Stomach (tissue), 9 donors: ENCODE data around the gene CERS4. TPM values are rescaled to one million over a fixed set of nuclear protein-coding genes. Genes with fewer than 3 reads are reported as not detected.

Source experiments
- DNase-seq, 2 donors: peaks; one replicate each; pipeline versions ENCODE4 v3.0.0 to v3.0.0-alpha.2; 2013 to 2019
- H3K27ac ChIP-seq, 5 donors: fragments of 200-600 bp in 4 of 5; sonication (generic) in 4 of 5; one replicate each; pipeline ENCODE4 v1.5.1; 2013 to 2019; ENCODE audit warnings: mild to moderate bottlenecking in 1 of 5, moderate library complexity in 1 of 5
- H3K27me3 ChIP-seq, 3 donors: fragments of 200-600 bp; sonication (generic); one replicate each; pipeline ENCODE4 v1.5.1; 2017 to 2019; ENCODE audit warnings: mixed run types in 1 of 3
- H3K36me3 ChIP-seq, 4 donors: fragments of 200-600 bp; sonication (generic); 1 replicate in 3 of 4; 2 replicates in 1 of 4; pipeline ENCODE4 v1.5.1; 2016 to 2019
- H3K4me1 ChIP-seq, 4 donors: fragments of 200-600 bp; sonication (generic); one replicate each; pipeline ENCODE4 v1.5.1; 2016 to 2019
- H3K4me3 ChIP-seq, 4 donors: fragments of 200-600 bp; sonication (generic) in 3 of 4; one replicate each; pipeline ENCODE4 v1.5.1; 2016 to 2019; ENCODE audit warnings: mild to moderate bottlenecking in 1 of 4
- H3K9me3 ChIP-seq, 4 donors: fragments of 200-600 bp; sonication (generic); one replicate each; pipeline ENCODE4 v1.5.1; 2016 to 2019
- CTCF ChIP-seq, 7 experiments: fragments of 450-650 bp in 4 of 7; fragments of 200-600 bp in 3 of 7; sonication (generic) in 3 of 7; IDR thresholded peaks; one replicate each; pipeline ENCODE4 v1.5.1; 2016 to 2019; ENCODE audit warnings: antibody characterized with exemption in 7 of 7, control low read depth in 2 of 7, mild to moderate bottlenecking in 1 of 7
- EP300 ChIP-seq: sonication (generic); formaldehyde crosslinking; IDR thresholded peaks from one replicate; pipeline ENCODE4 v1.6.1; 2017; ENCODE audit warnings: antibody characterized with exemption
- POLR2A ChIP-seq, 4 donors: fragments of 450-650 bp; IDR thresholded peaks; one replicate each; pipeline ENCODE4 v1.6.1; 2016; ENCODE audit warnings: antibody characterized with exemption in 4 of 4, control low read depth in 2 of 4, mild to moderate bottlenecking in 1 of 4, moderate library complexity in 1 of 4
- POLR2AphosphoS5 ChIP-seq, 3 donors: sonication (generic); formaldehyde crosslinking; IDR thresholded peaks; one replicate each; pipeline ENCODE4 v1.6.1; 2016; ENCODE audit warnings: antibody characterized with exemption in 3 of 3
- WGBS, 5 donors: extraction: QIAGEN DNeasy Blood & Tissue Kit in 3 of 5; methylation state at CpG; one replicate each; pipeline versions ENCODE4 v1.1.5 to v1.1.7; 2013 to 2018; 5-methylcytosine and 5-hydroxymethylcytosine counted together
- intact Hi-C: fragments of 100-400 bp; cut with DNase I; formaldehyde crosslinking; loops from one replicate; pipeline ENCODE4 v1.15.1; 2023; ENCODE audit warnings: low total_unique reads
- polyA plus RNA-seq, 3 donors: library from polyadenylated mRNA; stranded (reverse); fragments of 200-250 nt; gene quantifications; one replicate each; pipeline ENCODE4 v1.2.3, GENCODE V29; 2013
- total RNA-seq, 5 donors: library from RNA; depleted of rRNA; stranded (reverse); fragments of >200 nt; gene quantifications; one replicate each; pipeline versions ENCODE4 v1.1.0 to v1.2.3, GENCODE V29; 2014 to 2016
- donor health status: healthy with polysubstance abuse.
- donor health status: Bipolar disorder and iron deficiency.
- donor health status: healthy.

CERS4 gene
- total and polyA plus RNA-seq, 8 donors = 1.7 to 124 (median 34.7) TPM

GRCh38 chr19:8254286-8255001 lies 45.3 kb downstream of the CERS4 start:
- Histone ChIP-seq H3K4me3 (no peak overlapping the region), H3K27me3 (no peaks in the 10 kb centered on the region), H3K9me3 (no peaks in the 10 kb centered on the region), H3K36me3 (peaks cover 20 to 52% (median 44%) of the 10 kb centered on the region in 4 donors), H3K4me1 (peaks cover 7 to 24% (median 19%) of the 10 kb centered on the region in 4 donors), H3K27ac (no peak overlapping the region)
- WGBS, 5 donors = 83 to 85% (median 85%) methylated on average over 10 to 11 of the region's 11 CpGs
- DNase-seq = no peak
- TF ChIP-seq CTCF (IDR thresholded peaks at IDR 0.05) = no peak
- no peak for TF ChIP-seq EP300
- TF ChIP-seq POLR2AphosphoS5 (IDR thresholded peaks at IDR 0.05) = no peak
- TF ChIP-seq POLR2A (IDR thresholded peaks at IDR 0.05) = no peak
- intact Hi-C loops = loop anchor here (5.0 to 10.0 kb wide), 2 partner anchors 97 to 290 kb away; no protein-coding TSS in a partner anchor

- 83 to 92% (median 87%) methylated on average over 10 to 18 of the region's 18 CpGs for WGBS, 5 donors
- Histone ChIP-seq H3K4me3 (no peak overlapping the region), H3K27me3 (no peaks in the 10 kb centered on the region), H3K36me3 (peaks cover 23 to 60% (median 45%) of the 10 kb centered on the region in 4 donors), H3K27ac (no peak overlapping the region), H3K9me3 (no peaks in the 10 kb centered on the region), H3K4me1 (peaks cover 7 to 23% (median 17%) of the 10 kb centered on the region in 4 donors)
- no peak for DNase-seq
- intact Hi-C loops = loop anchor here (10.0 kb wide), 1 partner anchor 291 kb away; no protein-coding TSS in a partner anchor
- no peak for TF ChIP-seq EP300
- no peak for TF ChIP-seq POLR2AphosphoS5 (IDR thresholded peaks at IDR 0.05)
- no peak for TF ChIP-seq POLR2A (IDR thresholded peaks at IDR 0.05)
- no peak for TF ChIP-seq CTCF (IDR thresholded peaks at IDR 0.05)
Observed at GRCh38 chr19:8255426-8256125, 46.4 kb downstream of the CERS4 start.

- no peak for TF ChIP-seq CTCF (IDR thresholded peaks at IDR 0.05)
- no peak for TF ChIP-seq POLR2AphosphoS5 (IDR thresholded peaks at IDR 0.05)
- TF ChIP-seq EP300 = no peak
- no peak for TF ChIP-seq POLR2A (IDR thresholded peaks at IDR 0.05)
- Histone ChIP-seq H3K27ac (no peak overlapping the region), H3K27me3 (no peaks in the 10 kb centered on the region), H3K9me3 (no peaks in the 10 kb centered on the region), H3K4me1 (peaks cover 0 to 14% (median 12%) of the 10 kb centered on the region in 4 donors), H3K36me3 (peaks cover 23 to 65% (median 46%) of the 10 kb centered on the region in 4 donors), H3K4me3 (no peak overlapping the region)
- WGBS, 5 donors = 92 to 97% (median 94%) methylated on average over 12 to 15 of the region's 15 CpGs
- intact Hi-C loops = loop anchor here (10.0 kb wide), 1 partner anchor 292 kb away; no protein-coding TSS in a partner anchor
- DNase-seq = no peak
Observed at GRCh38 chr19:8256276-8257051, 47.3 kb downstream of the CERS4 start.

- H3K27me3 ChIP-seq = no peaks in the 10 kb centered on the region
- TF ChIP-seq CTCF (IDR thresholded peaks at IDR 0.05) (no peak), EP300 (no peak), POLR2AphosphoS5 (IDR thresholded peaks at IDR 0.05) (no peak), POLR2A (IDR thresholded peaks at IDR 0.05) (no peak)
- no peaks in the 10 kb centered on the region for H3K9me3 ChIP-seq
- H3K4me1 ChIP-seq = peaks cover 0 to 8% (median 7%) of the 10 kb centered on the region in 4 donors
- WGBS, 5 donors = 59 to 67% (median 64%) methylated on average over 5 of the region's 5 CpGs
- intact Hi-C loops = loop anchor here (10.0 kb wide), 1 partner anchor 292 kb away; no protein-coding TSS in a partner anchor
- H3K4me3 ChIP-seq = no peak overlapping the region
- H3K27ac ChIP-seq = no peak overlapping the region
- peak in 1 of 2 donors; percentile 57 for DNase-seq
- H3K36me3 ChIP-seq = peaks cover 23 to 71% (median 52%) of the 10 kb centered on the region in 4 donors
Observed at GRCh38 chr19:8257052-8257443, 47.9 kb downstream of the CERS4 start.
